C4-2B (cell line): Measurements from ENCODE around the gene MED16.

ENCODE experiments used
- ZFX ChIP-seq: fragments of 450-650 bp; IDR thresholded peaks from 2 replicates; pipeline ENCODE4 v1.6.1; 2017
- TF ChIP-seq, protein P1 (sequence below): fragments of 450-650 bp; conservative IDR thresholded peaks from 2 replicates; pipeline ENCODE4 v1.5.1; 2017; ENCODE audit warnings: mild to moderate bottlenecking

DNA sequence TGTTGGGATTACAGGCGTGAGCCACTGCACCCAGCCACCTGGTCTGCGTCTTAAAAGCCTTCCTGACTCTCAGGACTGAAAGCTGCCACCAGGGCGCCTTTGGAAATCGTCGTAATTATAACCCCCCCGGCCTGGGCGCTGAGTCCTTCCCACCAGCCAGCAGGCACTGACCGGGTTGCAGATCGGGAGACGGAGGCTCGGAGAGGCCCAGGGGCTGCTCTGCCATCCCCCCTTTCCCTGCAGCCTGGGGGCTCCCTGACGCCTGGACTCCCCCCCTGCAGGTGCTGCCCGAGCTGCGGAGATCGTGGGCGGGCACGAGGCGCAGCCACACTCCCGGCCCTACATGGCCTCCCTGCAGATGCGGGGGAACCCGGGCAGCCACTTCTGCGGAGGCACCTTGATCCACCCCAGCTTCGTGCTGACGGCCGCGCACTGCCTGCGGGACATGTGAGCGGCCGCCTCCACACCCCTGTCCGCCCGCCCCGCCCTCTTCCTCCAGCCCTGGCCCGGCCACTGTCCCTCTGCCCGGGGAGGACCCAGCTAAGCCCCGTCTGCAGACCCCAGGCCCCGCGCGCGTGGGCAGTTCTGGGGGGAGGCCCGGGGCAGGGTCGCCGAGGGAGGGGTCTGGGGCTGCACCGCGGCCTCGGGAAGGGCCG lies 49.7 kb downstream of the MED16 start:
- TF ChIP-seq, protein P1, sequence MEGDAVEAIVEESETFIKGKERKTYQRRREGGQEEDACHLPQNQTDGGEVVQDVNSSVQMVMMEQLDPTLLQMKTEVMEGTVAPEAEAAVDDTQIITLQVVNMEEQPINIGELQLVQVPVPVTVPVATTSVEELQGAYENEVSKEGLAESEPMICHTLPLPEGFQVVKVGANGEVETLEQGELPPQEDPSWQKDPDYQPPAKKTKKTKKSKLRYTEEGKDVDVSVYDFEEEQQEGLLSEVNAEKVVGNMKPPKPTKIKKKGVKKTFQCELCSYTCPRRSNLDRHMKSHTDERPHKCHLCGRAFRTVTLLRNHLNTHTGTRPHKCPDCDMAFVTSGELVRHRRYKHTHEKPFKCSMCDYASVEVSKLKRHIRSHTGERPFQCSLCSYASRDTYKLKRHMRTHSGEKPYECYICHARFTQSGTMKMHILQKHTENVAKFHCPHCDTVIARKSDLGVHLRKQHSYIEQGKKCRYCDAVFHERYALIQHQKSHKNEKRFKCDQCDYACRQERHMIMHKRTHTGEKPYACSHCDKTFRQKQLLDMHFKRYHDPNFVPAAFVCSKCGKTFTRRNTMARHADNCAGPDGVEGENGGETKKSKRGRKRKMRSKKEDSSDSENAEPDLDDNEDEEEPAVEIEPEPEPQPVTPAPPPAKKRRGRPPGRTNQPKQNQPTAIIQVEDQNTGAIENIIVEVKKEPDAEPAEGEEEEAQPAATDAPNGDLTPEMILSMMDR: no peak
- no peak for TF ChIP-seq ZFX
